Activated CD4-positive, alpha-beta T cell treated with anti-CD3 and anti-CD28 coated beads for 24 hours (primary cell): ENCODE data around the gene ZRANB1.
"Not testable (repeated sequence)": the region's sequence is repeated elsewhere in the genome, so short reads cannot be mapped to it uniquely, and the experiment has no call there.

ENCODE experiments used
- DNase-seq, 2 donors: peaks; one replicate each; pipeline ENCODE4 v3.0.0-alpha.2; 2020; ENCODE audit warnings: low read depth in 2 of 2

Gene ZRANB1

GRCh38 chr10:124941823-124942222 lies at the start of gene ZRANB1:
Gene ZRANB1 (plus strand): TSS chr10:124942123. CDS start chr10:124942494, 371 bp downstream.
- no peak for DNase-seq

- no peak for DNase-seq
Observed at GRCh38 chr10:124892905-124893304, 49.0 kb upstream of the ZRANB1 start.

GRCh38 chr10:124894569-124895215 lies 47.2 kb upstream of the ZRANB1 start:
- no peak for DNase-seq

DNA sequence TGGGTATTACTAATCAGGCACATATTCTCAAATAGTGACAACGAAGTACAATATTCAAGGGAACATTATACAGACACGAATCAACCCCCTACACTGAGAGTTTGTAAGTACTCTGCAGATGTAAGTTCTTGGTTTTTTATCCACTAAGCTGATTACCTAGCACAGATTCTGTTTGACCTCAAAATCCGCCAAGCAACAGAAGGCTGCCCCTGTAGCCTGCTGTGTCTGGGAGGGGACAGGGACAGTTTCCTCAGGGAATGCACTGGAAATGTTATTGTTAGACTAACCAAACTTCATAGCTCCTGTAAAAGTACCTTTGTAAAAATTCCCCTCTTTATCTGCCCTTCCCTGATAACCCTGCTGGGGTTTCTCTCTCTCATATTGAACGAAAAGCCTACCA lies 45.2 kb upstream of the ZRANB1 start:
- no peak for DNase-seq

- DNase-seq = no peak
Observed at GRCh38 chr10:124898471-124898870, 43.5 kb upstream of the ZRANB1 start.

DNA sequence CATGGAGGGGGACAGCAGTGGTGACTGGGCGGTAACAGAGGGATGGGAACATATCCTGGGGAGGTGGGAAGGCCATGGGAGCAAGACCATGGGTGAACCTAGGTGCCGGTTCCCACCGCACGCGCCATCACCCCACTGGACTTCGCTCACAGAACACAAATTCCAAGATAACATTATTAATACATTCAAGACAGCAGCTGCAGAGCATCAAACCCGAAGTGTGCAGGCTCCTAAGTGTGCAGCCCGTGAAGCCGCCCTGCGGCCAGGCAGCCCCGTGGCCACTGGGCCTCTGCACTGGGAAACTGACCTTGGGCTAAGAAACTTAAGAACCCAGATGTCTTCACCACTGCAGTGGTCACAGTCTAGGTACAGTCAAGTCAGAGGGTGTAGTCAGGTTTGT lies 42.8 kb upstream of the ZRANB1 start:
- no peak for DNase-seq

- no peak for DNase-seq
Observed at GRCh38 chr10:124902462-124902861, 39.5 kb upstream of the ZRANB1 start.

DNA sequence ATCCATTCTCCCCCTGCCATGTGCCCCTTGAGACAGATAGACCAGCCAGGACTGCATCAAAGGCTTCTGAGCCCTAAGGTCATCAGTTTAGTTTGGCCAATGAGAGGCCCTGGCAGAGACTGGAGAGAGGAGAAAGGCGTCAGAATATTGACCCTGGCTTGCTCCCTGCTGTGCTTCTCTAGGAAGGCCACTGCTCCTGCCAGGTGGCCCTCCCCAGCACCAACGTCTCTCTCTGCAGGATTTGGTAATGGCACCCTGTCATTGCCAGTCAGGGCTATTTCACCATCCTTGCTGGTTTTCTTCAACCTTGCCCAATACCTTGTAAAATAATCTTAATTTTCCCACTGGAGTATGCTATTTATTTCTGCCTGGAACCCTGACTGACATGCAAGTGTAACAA lies 38.8 kb upstream of the ZRANB1 start:
- no peak for DNase-seq

- DNase-seq = no peak
Observed at GRCh38 chr10:124904796-124905195, 37.1 kb upstream of the ZRANB1 start.

GRCh38 chr10:124906551-124907001 lies 35.3 kb upstream of the ZRANB1 start:
- no peak for DNase-seq

GRCh38 chr10:124909563-124909962 lies 32.4 kb upstream of the ZRANB1 start:
- no peak for DNase-seq

- no peak for DNase-seq
Observed at GRCh38 chr10:124911124-124912067, 30.5 kb upstream of the ZRANB1 start.

DNA sequence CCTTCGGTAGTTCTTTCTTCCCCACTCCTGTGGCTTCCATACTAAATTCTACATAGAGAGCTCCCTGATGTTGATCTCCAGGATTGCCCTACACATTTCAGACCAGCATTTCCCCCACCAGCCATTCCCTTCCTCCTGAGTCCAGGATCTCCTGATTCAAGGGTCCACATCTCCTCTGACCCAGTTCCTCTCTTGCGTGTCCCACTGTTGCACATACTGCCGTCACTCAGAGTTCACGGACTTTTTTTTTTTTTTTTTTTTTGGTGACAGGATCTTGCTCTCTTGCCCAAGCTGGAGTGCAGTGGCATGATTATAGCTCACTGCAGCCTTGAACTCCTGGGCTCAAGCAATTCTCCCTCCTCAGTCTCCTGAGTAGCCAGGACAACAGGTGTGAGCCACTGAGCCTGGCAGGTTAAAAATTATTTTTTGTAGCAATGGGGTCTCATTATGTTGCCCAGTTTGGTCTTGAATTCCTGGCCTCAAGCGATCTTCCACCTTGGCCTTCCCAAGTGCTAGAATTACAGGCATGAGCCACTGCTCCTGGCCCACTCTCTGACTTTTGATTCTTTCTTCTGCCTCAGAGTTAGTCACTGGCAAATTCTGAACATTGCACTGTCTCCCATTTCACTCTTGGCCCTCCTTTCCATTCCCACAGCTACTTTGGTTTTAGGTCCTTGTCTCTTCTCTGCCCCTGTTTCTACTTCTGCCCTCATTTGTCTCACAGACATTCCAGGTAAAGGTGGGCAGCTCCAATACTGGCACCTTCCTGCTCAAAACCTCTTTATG lies 29.6 kb upstream of the ZRANB1 start:
- DNase-seq = no peak

DNA sequence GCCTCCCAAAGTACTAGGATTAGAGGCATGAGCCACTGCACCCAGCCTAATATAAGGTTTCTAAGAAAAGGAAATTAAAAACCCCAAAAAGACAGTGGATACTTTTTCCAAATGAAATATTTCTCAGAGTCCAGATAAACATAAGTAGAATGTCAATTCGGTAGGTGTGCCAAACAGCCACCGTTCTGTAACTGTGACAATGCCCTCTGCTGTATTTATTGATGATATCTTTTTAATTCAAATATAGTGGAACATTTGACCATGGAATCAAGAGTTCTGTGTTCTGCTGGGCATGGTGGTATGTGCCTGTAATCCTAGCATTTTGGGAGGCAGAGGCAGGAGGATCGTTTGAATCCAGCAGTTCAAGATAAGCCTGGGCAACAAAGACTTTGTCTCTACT lies 28.8 kb upstream of the ZRANB1 start:
- no peak for DNase-seq

DNA sequence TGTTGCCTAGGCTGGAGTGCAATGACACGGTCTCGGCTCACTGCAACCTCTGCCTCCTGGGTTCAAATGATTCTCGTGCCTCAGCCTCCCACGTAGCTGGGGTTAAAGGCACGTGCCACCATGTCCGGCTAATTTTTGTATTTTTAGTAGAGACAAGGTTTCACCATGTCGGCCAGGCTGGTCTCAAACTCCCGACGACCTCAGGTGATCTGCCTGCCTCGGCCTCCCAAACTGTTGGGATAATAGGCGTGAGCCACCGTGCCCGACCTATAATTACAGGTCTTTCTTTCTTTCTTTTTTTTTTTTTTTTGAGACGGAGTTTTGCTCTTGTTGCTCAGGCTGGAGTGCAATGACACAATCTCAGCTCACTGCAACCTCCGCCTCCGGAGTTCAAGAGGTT lies 27.5 kb upstream of the ZRANB1 start:
- DNase-seq = not testable (repeated sequence)

- no peak for DNase-seq
Observed at GRCh38 chr10:124916098-124916584, 25.8 kb upstream of the ZRANB1 start.

DNA sequence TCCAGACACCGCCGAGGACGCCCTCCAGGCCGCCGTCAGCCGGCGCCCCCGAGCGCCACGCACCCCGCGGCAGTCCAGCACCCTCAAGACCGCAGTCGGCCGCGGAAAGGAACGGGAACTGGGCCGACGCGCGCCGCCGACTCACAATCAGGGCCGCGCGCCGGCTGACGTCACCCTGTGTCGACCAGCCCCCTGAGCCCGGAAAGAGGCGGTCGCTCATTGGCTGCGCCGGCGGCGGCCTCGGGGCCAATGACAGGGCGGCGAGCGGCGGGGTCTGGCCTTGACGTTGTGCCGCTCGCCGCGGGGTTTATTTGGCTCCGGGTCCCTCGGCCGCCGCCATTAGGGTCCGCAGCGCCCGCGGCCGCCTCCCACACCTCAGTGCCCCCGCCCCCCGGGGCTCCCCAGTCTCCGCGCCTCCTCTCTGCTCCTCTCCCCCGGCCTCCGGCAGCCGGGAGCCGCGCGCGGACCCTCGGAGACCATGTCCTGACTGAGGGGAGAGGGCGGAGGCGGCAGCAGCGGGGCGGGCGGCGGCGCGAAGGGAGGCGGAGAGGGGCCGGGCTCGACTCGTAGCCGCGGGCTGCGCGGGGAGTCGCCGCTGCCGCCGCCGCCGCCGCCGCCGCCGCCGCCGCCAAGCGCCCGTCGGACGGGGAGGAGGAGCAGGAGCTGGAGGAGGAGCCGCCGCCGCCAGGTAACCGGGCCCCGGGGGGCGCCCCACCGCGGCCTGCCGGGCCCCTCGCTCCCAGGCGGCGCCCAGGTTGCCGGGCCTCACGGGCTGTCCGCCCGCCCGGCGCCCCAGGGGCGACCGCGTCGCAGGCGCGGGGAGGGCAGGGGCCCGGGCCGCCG lies 25.1 kb upstream of the ZRANB1 start:
- peak; percentile 95 for DNase-seq

DNA sequence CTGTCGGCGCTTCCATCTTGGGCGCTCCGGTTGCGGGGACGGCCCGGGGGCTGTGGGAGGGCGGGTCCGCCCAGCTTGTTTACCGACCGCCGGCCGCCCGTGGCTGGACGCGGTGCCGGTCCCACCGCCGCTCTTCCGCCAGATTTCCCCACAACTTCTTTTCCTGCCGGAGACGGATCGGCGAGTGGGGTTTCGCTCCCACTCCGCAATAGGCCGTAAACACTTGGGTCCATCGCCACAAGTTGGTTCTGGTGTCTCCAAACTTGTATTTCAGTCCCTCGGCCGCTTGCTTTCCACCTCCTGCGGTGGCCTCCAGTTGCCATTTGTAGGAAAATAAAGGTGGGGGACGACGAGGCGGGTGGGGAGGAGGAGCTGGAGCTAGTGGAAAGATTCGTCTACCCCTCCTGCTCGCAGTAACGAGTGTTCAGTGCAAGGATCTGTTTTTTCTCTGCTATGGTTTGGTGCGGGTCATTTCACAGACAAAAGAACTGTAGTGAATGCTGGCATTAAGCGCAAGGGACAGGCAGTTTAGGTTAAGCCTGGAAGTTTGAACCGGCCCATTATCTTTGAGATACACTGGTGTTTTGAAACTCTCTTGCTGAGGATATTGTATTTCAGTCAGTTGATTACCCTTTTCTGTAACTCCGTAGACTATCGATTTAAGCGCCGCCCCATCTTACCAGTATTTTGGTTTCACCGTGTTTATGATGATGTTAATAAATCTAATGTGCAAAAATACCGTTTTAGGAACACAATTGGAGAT lies 24.3 kb upstream of the ZRANB1 start:
- DNase-seq = peak in 1 of 2 donors; percentile 11

- no peak for DNase-seq
Observed at GRCh38 chr10:124918191-124918830, 23.6 kb upstream of the ZRANB1 start.

GRCh38 chr10:124918906-124919305 lies 23.0 kb upstream of the ZRANB1 start:
- DNase-seq = no peak
